HEK293 (cell line): ENCODE results near the gene THAP12.

Experiments used
- CTCF ChIP-seq: fragments of 450-650 bp; formaldehyde crosslinking; IDR thresholded peaks from 2 replicates; pipeline ENCODE4 v1.5.1; 2016; ENCODE audit warnings: missing biosample characterization, missing genetic modification characterization
- TSHZ1 ChIP-seq: fragments of 450-650 bp; formaldehyde crosslinking; IDR thresholded peaks from 2 replicates; pipeline ENCODE4 v1.5.1; 2016; ENCODE audit warnings: missing biosample characterization, missing genetic modification characterization, borderline replicate concordance
- ZNF169 ChIP-seq: fragments of 450-650 bp; formaldehyde crosslinking; IDR thresholded peaks from 2 replicates; pipeline ENCODE4 v1.5.1; 2016; ENCODE audit warnings: missing biosample characterization, missing genetic modification characterization
- ZNF214 ChIP-seq: fragments of 450-650 bp; formaldehyde crosslinking; IDR thresholded peaks from 2 replicates; pipeline ENCODE4 v1.5.1; 2017; ENCODE audit warnings: missing biosample characterization, mild to moderate bottlenecking, missing genetic modification characterization, borderline replicate concordance
- ZNF274 ChIP-seq, 2 experiments: fragments of 200-500 bp in 1 of 2; fragments of 450-650 bp in 1 of 2; sonication (Bioruptor generic) in 1 of 2; formaldehyde crosslinking in 1 of 2; IDR thresholded peaks; 2 replicates each; pipeline versions ENCODE4 v1.5.1 to v1.6.1; 2014 to 2016; ENCODE audit warnings: borderline replicate concordance in 1 of 2, inconsistent platforms in 1 of 2, low read length in 1 of 2, missing biosample characterization in 1 of 2, missing genetic modification characterization in 1 of 2
- ZNF549 ChIP-seq: fragments of 450-650 bp; IDR thresholded peaks from 2 replicates; pipeline ENCODE4 v1.5.1; 2018; ENCODE audit warnings: missing biosample characterization, missing genetic modification characterization, mild to moderate bottlenecking, inconsistent platforms, moderate library complexity
- ZNF76 ChIP-seq: fragments of 450-650 bp; formaldehyde crosslinking; IDR thresholded peaks from 2 replicates; pipeline ENCODE4; 2016; ENCODE audit warnings: low read depth, missing biosample characterization, missing genetic modification characterization, borderline replicate concordance

- TF ChIP-seq ZNF549 (tag by site-specific recombination), result no peak
- no peak for TF ChIP-seq ZNF274 (IDR thresholded peaks at IDR 0.05; ENCODE audit: low read length)
- no peak for TF ChIP-seq ZNF274 (tag by site-specific recombination; IDR thresholded peaks at IDR 0.05; ENCODE audit: borderline replicate concordance)
- no peak for TF ChIP-seq ZNF214 (tag by site-specific recombination)
- no peak for TF ChIP-seq CTCF (tag by site-specific recombination)
- TF ChIP-seq TSHZ1 (tag by site-specific recombination), result no peak
- no peak for TF ChIP-seq ZNF169 (tag by site-specific recombination)
- no peak for TF ChIP-seq ZNF76 (tag by site-specific recombination)
Measured at GRCh38 chr11:76303399-76303798, 77.5 kb downstream of the THAP12 start.
